ENCODE measurements around the gene NDUFB7.

Gene NDUFB7

GRCh38 chr19:14520543-14520942 is 51.3 kb downstream of the NDUFB7 start:
- no peak for DNase-seq (ENCODE audit: low read depth)

DNA sequence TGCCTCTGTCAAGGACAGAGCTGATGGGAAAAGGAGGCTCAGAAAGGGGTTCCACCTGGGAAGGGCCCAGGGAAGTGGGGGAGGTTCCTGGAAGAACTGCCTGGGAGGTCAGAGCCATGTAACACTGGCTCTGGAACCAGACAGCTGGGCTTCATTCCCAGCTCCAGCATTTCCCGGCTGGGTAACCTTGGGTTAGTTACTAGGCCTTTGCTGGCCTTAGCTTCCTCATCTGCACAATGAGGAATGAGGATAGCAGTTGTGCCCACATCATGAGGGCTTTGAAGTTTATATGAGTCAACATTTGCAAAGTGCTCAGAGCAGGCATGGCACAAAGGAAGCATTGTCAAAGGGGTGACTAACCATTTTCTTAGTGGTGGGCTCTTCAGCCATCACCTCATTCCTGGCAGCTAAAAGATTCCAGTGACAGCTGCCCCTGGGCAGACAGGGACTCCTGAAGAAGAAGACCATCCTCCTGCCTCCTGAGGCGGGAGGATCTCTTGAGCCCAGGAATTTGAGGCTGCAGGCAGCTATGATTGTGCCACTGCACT is 51.9 kb downstream of the NDUFB7 start:
- DNase-seq (ENCODE audit: low read depth) = no peak

DNA sequence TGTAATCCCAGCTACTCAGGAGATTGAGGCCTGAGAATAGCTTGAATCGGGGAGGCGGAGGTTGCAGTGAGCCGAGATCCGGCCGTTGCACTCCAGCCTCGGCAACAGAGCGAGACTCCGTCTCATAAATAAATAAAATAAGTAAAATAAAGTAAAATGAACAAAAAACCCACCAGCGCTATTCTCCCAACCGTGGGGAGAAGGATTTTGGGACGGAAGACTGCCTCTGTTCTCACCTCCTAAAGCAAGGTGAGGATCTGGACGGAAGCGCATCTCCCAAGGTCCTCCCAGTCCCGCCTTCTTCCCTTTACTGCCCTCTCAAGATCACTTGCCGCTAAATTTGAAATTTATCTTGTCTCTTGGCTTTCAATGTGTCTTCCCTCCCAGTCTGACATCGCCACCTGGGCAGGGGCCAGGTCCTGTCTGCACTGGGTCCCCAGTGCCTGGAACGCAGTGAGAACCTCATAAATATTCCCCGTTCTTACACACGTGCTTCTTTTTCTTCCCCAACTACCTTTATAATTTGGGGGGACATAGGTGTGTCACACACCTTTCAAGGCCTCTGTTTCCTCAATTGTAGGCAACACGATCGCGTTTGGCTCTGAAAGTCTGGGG is 52.5 kb downstream of the NDUFB7 start:
- no peak for DNase-seq (ENCODE audit: low read depth)

DNA sequence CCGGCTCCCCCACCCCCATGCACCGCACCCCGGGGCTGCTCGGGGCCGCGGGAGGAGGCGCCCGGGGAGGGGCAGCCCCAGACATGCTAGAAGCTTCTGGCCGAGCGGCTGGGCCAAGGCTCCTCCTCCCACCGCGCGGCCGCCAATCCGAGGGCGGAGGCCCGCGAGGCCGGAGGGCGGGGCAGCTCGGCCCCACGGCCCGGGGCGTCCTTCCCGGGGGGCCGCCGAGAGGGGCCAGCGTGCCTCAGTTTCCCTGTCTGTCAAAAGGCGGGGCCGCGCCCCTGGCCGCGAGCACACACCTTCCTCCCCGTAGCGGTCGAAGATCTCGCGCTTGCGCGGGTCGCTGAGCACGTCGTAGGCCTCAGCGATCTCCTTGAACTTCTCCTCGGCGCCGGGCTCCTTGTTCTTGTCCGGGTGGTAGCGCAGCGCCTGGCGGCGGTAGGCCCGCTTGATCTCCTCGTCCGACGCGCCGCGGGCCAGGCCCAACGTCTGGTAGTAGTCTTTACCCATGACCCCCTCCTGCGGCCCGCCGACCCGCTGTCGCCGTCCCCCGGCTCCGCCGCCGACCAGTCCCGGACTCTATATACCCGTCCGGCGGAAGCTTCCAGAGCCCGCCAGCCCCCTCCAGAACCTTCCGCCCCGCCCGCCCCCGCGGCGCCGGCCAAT is 53.9 kb downstream of the NDUFB7 start, which contains the start of gene DNAJB1:
DNAJB1 (minus strand) TSS at position 558 of the 666 bp plus-strand sequence; CDS start at position 510, 48 bp downstream.
- no peak for DNase-seq (ENCODE audit: low read depth)

DNA sequence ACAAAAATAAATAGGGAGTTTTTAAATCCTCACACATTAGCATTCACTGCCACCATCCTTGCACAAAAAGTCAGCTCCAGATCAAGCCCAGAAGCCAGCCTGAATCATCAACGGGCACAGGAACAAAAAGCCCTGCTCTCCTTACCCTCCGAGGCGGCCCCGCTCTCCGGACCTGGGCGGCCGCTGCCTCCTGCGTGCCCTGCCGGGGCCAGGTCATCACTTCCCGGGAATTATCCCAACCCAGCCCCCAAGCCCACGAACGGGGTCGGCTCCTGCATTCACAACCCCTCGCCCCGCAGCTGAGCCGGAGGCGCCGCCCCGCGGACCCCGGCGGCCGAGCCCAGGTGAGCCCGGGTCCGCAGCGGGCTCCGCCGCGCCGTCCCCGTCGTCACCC is 54.4 kb downstream of the NDUFB7 start:
- no peak for DNase-seq (ENCODE audit: low read depth)

DNA sequence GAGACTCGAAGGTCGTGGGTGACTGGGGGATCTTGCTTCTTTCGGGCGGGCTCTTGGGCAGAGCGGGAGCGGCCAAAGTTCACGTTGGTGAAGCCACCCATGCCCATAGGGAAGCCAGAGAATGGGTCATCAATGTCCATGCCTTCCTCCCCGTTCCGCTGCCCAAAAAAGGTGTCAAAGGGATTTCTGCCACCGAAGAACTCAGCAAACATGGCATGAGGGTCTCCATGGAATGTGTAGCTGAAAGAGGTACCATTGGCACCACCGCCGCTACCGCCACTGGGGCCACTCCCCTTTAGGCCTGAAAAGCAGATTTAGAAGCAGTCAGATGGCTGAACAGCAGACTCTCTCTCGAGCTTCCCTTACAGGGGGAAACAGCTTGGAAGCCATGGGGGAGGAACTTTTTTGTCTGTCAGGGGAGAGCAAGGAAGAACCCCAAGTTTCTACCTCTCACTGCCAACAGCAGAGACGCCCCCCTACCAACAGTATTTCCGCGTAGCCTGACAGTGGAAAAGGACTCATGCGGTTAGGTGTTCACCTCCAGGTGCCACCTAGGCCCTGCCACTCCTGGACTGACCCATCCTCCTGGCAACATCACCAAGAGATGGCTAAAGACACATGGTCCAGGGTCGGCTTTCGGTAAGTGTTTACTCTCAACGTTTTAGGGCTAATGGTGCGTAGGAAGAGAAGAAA is 55.0 kb downstream of the NDUFB7 start:
- DNase-seq (ENCODE audit: low read depth) = no peak

Measured in stimulated activated CD8-positive, alpha-beta memory T cell treated with anti-CD3 and anti-CD28 coated beads, Interleukin-15, amount 100 ng/mL, for 1 hour (primary cell).